Embryonic facial prominence (tissue), 1 donor: ENCODE results near the gene FAM110C.
"Not testable (repeated sequence)": the region's sequence is repeated elsewhere in the genome, so short reads cannot be mapped to it uniquely, and the experiment has no call there.

Experiments
- DNase-seq: peaks from one replicate; pipeline ENCODE4 v3.0.0-alpha.2; 2016; ENCODE audit errors: extremely low spot score

The FAM110C gene

GRCh38 chr2:42788-43187 is 3.5 kb downstream of the FAM110C start:
- DNase-seq, result no peak

- DNase-seq, result no peak
These were observed 5.8 kb downstream of the FAM110C start for GRCh38 chr2:40465-40864.

- no peak for DNase-seq
These were observed 8.2 kb downstream of the FAM110C start for GRCh38 chr2:38155-38554.

- DNase-seq, result no peak
These were observed 10.0 kb downstream of the FAM110C start for GRCh38 chr2:36318-36717.

- DNase-seq, result no peak
These were observed 10.5 kb downstream of the FAM110C start for GRCh38 chr2:35852-36251.

GRCh38 chr2:33620-34019 is 12.7 kb downstream of the FAM110C start:
- DNase-seq, result no peak

GRCh38 chr2:32068-32467 is 14.2 kb downstream of the FAM110C start:
- no peak for DNase-seq

GRCh38 chr2:29253-29652 is 17.1 kb downstream of the FAM110C start:
- no peak for DNase-seq

GRCh38 chr2:28406-28975 is 17.8 kb downstream of the FAM110C start:
- no peak for DNase-seq

GRCh38 chr2:26891-27290 is 19.4 kb downstream of the FAM110C start:
- DNase-seq, result no peak

GRCh38 chr2:25543-25942 is 20.8 kb downstream of the FAM110C start:
- no peak for DNase-seq

- not testable (repeated sequence) for DNase-seq
These were observed 21.7 kb downstream of the FAM110C start for GRCh38 chr2:24591-24990.

- DNase-seq, result no peak
These were observed 22.2 kb downstream of the FAM110C start for GRCh38 chr2:24107-24506.

GRCh38 chr2:23283-23682 is 23.0 kb downstream of the FAM110C start:
- DNase-seq, result no peak

GRCh38 chr2:22244-22643 is 24.1 kb downstream of the FAM110C start:
- DNase-seq, result not testable (repeated sequence)

- DNase-seq, result not testable (repeated sequence)
These were observed 26.0 kb downstream of the FAM110C start for GRCh38 chr2:20259-20658.

GRCh38 chr2:19505-19904 is 26.8 kb downstream of the FAM110C start:
- no peak for DNase-seq

- DNase-seq, result no peak
These were observed 27.7 kb downstream of the FAM110C start for GRCh38 chr2:18402-19271.

GRCh38 chr2:15916-16315 is 30.4 kb downstream of the FAM110C start:
- not testable (repeated sequence) for DNase-seq

- DNase-seq, result no peak
These were observed 34.9 kb downstream of the FAM110C start for GRCh38 chr2:11248-11941.

- DNase-seq, result no peak
These were observed 36.0 kb downstream of the FAM110C start for GRCh38 chr2:10222-10875.
